Vagina (tissue), 2 donors: Measurements from ENCODE around the gene FOXR1. TPM values are rescaled to one million over a fixed set of nuclear protein-coding genes. Genes with fewer than 3 reads are reported as not detected.

Source experiments
- DNase-seq, 2 donors: peaks; one replicate each; pipeline ENCODE4 v3.0.0-alpha.2; 2017; ENCODE audit errors: extremely low spot score in 2 of 2
- H3K27ac ChIP-seq: fragments of 200-600 bp; sonication (generic); one replicate; pipeline ENCODE4 v1.5.1; 2019
- H3K27me3 ChIP-seq: fragments of 200-600 bp; sonication (generic); one replicate; pipeline ENCODE4 v1.5.1; 2019
- H3K36me3 ChIP-seq, 2 donors: fragments of 200-600 bp; sonication (generic); one replicate each; pipeline ENCODE4 v1.5.1; 2017 to 2019
- H3K4me1 ChIP-seq: fragments of 200-600 bp; sonication (generic); one replicate; pipeline ENCODE4 v1.5.1; 2019
- H3K4me3 ChIP-seq, 2 donors: fragments of 200-600 bp; sonication (generic); 1 replicate in 1 of 2; 2 replicates in 1 of 2; pipeline ENCODE4 v1.5.1; 2016 to 2019
- H3K9me3 ChIP-seq: fragments of 200-600 bp; sonication (generic); one replicate; pipeline ENCODE4 v1.5.1; 2019
- POLR2A ChIP-seq, 2 donors: fragments of 450-650 bp; IDR thresholded peaks; one replicate each; pipeline ENCODE4 v1.6.1; 2017; ENCODE audit warnings: antibody characterized with exemption in 2 of 2, mild to moderate bottlenecking in 2 of 2, moderate library complexity in 2 of 2
- POLR2AphosphoS5 ChIP-seq, 2 donors: sonication (generic); formaldehyde crosslinking; IDR thresholded peaks; one replicate each; pipeline ENCODE4 v1.9.0; 2017; ENCODE audit warnings: antibody characterized with exemption in 2 of 2, mild to moderate bottlenecking in 2 of 2, low read depth in 1 of 2; ENCODE audit not compliant: insufficient read depth in 1 of 2
- intact Hi-C: fragments of 100-400 bp; cut with DNase I; formaldehyde crosslinking; loops from one replicate; pipeline ENCODE4 v1.15.1; 2023
- total RNA-seq: library from RNA; depleted of rRNA; stranded (reverse); fragments of >200 nt; gene quantifications from one replicate; pipeline ENCODE4 v1.2.3, GENCODE V29; 2016
- TF ChIP-seq, protein P1 (sequence below), 3 experiments: fragments of 450-650 bp in 2 of 3; fragments of 200-600 bp in 1 of 3; sonication (generic) in 1 of 3; IDR thresholded peaks; one replicate each; pipeline ENCODE4 v1.5.1; 2017 to 2019; ENCODE audit warnings: antibody characterized with exemption in 3 of 3, mild to moderate bottlenecking in 2 of 3, moderate library complexity in 2 of 3

FOXR1 gene
- total RNA-seq, 1 donor from 2014 or later = not detected

DNA sequence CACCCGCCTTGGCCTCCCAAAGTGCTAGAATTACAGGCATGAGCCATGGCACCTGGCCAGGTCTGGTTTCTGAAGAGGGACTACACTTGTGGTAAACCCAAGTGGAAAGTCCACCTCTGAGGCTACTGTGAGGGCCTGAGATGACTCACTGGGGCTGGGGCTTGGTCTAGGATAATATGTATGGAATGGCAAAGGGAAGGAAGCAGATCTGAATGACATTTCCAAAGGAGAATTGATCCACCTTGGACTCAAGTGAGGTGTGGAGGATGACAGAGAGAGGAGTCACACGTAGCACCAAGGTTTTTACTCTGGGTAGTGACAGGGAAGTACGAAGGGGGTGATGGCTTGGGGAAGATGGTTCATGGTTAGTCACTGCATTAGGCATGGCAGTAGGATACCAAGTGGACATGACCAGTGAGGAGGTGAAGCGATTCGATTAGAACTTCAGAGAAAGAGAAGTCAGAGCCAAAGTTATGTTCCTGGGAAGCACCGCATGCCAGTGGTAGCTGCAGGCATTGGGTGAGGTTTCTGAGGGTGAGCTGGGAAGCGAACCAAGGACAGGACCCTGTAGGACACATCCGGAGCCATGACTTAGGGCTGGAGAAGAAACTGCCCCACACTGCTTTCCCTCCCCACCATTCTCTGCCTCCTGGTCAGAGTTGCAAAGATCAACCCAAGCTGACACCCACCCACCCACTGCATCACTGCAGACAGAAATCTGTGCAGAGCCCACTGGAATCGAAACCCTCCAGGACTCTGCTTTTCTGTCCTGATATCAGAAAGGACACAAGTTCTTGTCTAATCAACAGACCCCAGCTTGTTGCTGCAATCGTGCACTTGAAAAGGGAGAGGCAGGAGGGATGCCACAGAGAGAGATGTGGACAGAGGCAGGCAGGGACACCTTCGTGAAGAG, 32.8 kb upstream of the FOXR1 start:
- peaks cover 12% of the 10 kb centered on the region for H3K4me1 ChIP-seq
- no peak overlapping the region for H3K27ac ChIP-seq
- no peaks in the 10 kb centered on the region for H3K36me3 ChIP-seq
- no peaks in the 10 kb centered on the region for H3K27me3 ChIP-seq
- H3K4me3 ChIP-seq = no peak overlapping the region
- DNase-seq = no peak
- no peaks in the 10 kb centered on the region for H3K9me3 ChIP-seq
- TF ChIP-seq, protein P1, sequence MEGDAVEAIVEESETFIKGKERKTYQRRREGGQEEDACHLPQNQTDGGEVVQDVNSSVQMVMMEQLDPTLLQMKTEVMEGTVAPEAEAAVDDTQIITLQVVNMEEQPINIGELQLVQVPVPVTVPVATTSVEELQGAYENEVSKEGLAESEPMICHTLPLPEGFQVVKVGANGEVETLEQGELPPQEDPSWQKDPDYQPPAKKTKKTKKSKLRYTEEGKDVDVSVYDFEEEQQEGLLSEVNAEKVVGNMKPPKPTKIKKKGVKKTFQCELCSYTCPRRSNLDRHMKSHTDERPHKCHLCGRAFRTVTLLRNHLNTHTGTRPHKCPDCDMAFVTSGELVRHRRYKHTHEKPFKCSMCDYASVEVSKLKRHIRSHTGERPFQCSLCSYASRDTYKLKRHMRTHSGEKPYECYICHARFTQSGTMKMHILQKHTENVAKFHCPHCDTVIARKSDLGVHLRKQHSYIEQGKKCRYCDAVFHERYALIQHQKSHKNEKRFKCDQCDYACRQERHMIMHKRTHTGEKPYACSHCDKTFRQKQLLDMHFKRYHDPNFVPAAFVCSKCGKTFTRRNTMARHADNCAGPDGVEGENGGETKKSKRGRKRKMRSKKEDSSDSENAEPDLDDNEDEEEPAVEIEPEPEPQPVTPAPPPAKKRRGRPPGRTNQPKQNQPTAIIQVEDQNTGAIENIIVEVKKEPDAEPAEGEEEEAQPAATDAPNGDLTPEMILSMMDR (IDR thresholded peaks at IDR 0.05) = no peak
- no peak for TF ChIP-seq POLR2A (IDR thresholded peaks at IDR 0.05)
- TF ChIP-seq POLR2AphosphoS5 (IDR thresholded peaks at IDR 0.05; ENCODE audit: insufficient read depth in 1 of 2, low read depth in 1 of 2) = no peak
- intact Hi-C loops = no loop called here

DNA sequence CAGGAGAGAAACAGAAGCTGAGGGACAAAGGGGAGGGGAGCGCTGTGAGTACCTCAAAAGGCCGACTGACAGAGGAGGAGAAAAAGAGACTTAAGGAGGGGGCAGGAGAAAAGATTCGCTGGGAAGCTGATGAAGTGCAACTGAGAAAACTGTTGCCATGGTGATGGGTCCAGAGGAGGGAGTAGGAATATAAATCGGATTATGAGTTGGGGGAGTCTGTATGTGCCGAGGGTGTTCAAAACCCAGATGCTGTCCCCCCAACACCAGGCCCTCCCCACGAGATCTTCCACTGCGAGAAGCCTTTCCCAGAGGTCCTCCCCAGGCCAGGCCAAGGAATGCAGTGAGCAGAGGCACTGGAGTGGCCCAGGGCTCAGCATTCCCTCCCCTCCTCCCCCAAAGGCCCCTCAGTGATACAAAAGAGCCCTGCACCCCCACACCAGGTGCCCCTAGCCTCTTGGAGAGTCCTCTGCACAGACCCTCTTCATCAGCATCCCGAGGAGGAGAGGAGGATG, 32.1 kb upstream of the FOXR1 start:
- peaks cover 6% of the 10 kb centered on the region for H3K4me1 ChIP-seq
- no peak overlapping the region for H3K27ac ChIP-seq
- intact Hi-C loops = no loop called here
- no peak for TF ChIP-seq POLR2AphosphoS5 (IDR thresholded peaks at IDR 0.05; ENCODE audit: insufficient read depth in 1 of 2, low read depth in 1 of 2)
- TF ChIP-seq, protein P1 (IDR thresholded peaks at IDR 0.05) = no peak
- no peak for TF ChIP-seq POLR2A (IDR thresholded peaks at IDR 0.05)
- H3K36me3 ChIP-seq = no peaks in the 10 kb centered on the region
- no peaks in the 10 kb centered on the region for H3K9me3 ChIP-seq
- no peaks in the 10 kb centered on the region for H3K27me3 ChIP-seq
- DNase-seq = no peak
- H3K4me3 ChIP-seq = no peak overlapping the region

DNA sequence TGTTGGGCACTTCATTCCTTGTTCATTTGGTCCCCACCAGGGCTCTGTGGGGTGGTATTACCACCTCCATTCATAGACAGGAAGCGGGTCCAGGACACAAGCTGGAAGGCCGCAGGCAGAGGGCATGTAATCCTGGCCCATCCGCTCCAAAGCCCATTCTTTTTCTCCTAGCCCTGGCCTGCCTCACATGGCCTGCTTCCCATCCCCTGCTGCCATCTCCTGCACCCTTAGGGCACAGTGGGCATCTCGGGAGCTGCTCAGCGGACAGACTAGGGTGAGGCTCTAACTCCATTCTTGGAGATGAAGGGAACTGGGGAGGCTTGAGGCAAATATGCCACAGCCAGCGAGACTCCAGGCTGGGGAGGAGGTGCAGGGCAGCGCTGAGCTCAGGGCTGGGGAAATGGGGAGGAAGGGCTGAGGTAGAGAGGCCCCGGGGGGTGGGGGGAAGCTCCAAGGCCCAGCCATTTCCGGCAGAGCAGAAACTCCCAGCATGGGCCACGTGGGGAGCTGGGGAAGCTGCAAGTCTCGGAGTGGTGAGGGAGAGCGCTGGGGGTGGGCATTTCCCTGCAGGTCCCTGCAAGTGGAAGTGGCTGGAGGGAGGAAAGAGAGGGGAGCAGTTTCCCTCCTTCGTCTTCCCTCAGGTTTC, 31.5 kb upstream of the FOXR1 start:
- Histone ChIP-seq H3K9me3 (no peaks in the 10 kb centered on the region), H3K27ac (no peak overlapping the region), H3K27me3 (no peaks in the 10 kb centered on the region), H3K36me3 (no peaks in the 10 kb centered on the region), H3K4me3 (no peak overlapping the region), H3K4me1 (peaks cover 6% of the 10 kb centered on the region)
- DNase-seq = no peak
- intact Hi-C loops = no loop called here
- TF ChIP-seq, protein P1 (IDR thresholded peaks at IDR 0.05) = no peak
- no peak for TF ChIP-seq POLR2AphosphoS5 (IDR thresholded peaks at IDR 0.05; ENCODE audit: insufficient read depth in 1 of 2, low read depth in 1 of 2)
- TF ChIP-seq POLR2A (IDR thresholded peaks at IDR 0.05) = no peak

DNA sequence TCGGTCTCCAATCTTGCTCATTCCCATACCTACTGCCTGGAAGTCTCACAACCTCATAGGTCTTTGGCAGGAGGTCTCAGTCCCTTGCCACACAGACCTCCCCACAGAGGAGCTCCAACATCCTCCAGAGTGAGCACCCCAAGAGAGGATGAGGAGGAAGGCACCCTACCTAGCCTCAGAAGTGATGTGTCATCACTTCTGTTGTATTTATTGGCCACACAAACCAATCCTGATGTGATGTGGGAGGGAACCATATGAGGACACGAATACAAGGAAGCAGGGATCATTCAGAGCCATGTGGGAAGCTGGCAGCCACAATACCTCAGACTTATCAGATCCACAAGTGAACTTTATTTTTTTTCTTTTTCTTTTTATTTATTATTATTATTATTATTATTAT, 24.5 kb upstream of the FOXR1 start:
- Histone ChIP-seq H3K9me3 (no peaks in the 10 kb centered on the region), H3K4me1 (no peaks in the 10 kb centered on the region), H3K36me3 (no peaks in the 10 kb centered on the region), H3K27ac (no peak overlapping the region), H3K27me3 (no peaks in the 10 kb centered on the region), H3K4me3 (no peak overlapping the region)
- TF ChIP-seq, protein P1 (IDR thresholded peaks at IDR 0.05) = no peak
- no peak for TF ChIP-seq POLR2A (IDR thresholded peaks at IDR 0.05)
- no peak for TF ChIP-seq POLR2AphosphoS5 (IDR thresholded peaks at IDR 0.05; ENCODE audit: insufficient read depth in 1 of 2, low read depth in 1 of 2)
- intact Hi-C loops = no loop called here
- no peak for DNase-seq
